ENCODE data around the gene GLYR1. TPM values are rescaled to one million over a fixed set of nuclear protein-coding genes. Genes with fewer than 3 reads are reported as not detected.

GLYR1 gene
- total and polyA plus RNA-seq, 9 of the 15 experiments (the other 6 are each of a cell fraction or from before 2014, with no cell fraction given) = 6.7 to 99.2 (median 60.2) TPM

GRCh38 chr16:4894276-4895150 lies 47.4 kb upstream of the GLYR1 start (continued):
- TF ChIP-seq JUND (IDR thresholded peaks at IDR 0.05; ENCODE audit: borderline replicate concordance, low read depth, low read length) = no peak
- no peak for TF ChIP-seq JUND (tag; IDR thresholded peaks at IDR 0.05; ENCODE audit: borderline replicate concordance, low read depth, low read length)
- peak; percentile 83 for TF ChIP-seq NFYB (IDR thresholded peaks at IDR 0.05; ENCODE audit: extremely low read depth, insufficient read length)
- no peak for TF ChIP-seq STAG1 (CRISPR knock-in tag; IDR thresholded peaks at IDR 0.05; ENCODE audit: borderline replicate concordance)
- TF ChIP-seq DLX4 (CRISPR knock-in tag; IDR thresholded peaks at IDR 0.05) = no peak
- no peak for TF ChIP-seq RERE (CRISPR knock-in tag; IDR thresholded peaks at IDR 0.05; ENCODE audit: borderline replicate concordance)
- TF ChIP-seq KDM1A (IDR thresholded peaks at IDR 0.05) = no peak
- TF ChIP-seq SMARCB1 (IDR thresholded peaks at IDR 0.05; ENCODE audit: insufficient read length, low read depth) = no peak
- TF ChIP-seq ZNF699 (CRISPR knock-in tag; IDR thresholded peaks at IDR 0.05; ENCODE audit: insufficient replicate concordance) = no peak
- 0 out of 2 replicates have a peak, but pooled peaks have one; percentile 7 for TF ChIP-seq REST (IDR thresholded peaks at IDR 0.05; ENCODE audit: borderline replicate concordance)
- TF ChIP-seq REST (CRISPR knock-in tag; IDR thresholded peaks at IDR 0.05; ENCODE audit: low read depth) = no peak
- no peak for TF ChIP-seq SREBF1 (IDR thresholded peaks at IDR 0.05; ENCODE audit: borderline replicate concordance, low read depth, low read length)
- TF ChIP-seq TBP (optimal IDR thresholded peaks at IDR 0.05; ENCODE audit: low read depth, low read length) = no peak

Measured in K562 (cell line).